Nephron (organoid): ENCODE data around the gene MEX3A.
A peak's percentile ranks its signal among the peaks of the same experiment; 100 is the strongest.
"Not testable (repeated sequence)": the region's sequence is repeated elsewhere in the genome, so short reads cannot be mapped to it uniquely, and the experiment has no call there.

Experiments used
- H3K27ac Mint-ChIP-seq, 3 experiments: 2 replicates each; pipeline ENCODE4 v1.8.0; 2020; ENCODE audit warnings: mixed read lengths in 3 of 3, mild to moderate bottlenecking in 2 of 3, moderate library complexity in 1 of 3
- H3K27me3 Mint-ChIP-seq: 2 replicates; pipeline ENCODE4 v1.8.0; 2021; ENCODE audit warnings: low read depth, mild to moderate bottlenecking, moderate library complexity, mixed read lengths
- H3K36me3 Mint-ChIP-seq: 2 replicates; pipeline ENCODE4 v1.8.0; 2020; ENCODE audit warnings: low read depth, mixed read lengths
- H3K4me1 Mint-ChIP-seq: 2 replicates; pipeline ENCODE4 v1.8.0; 2020; ENCODE audit warnings: mixed read lengths
- H3K4me3 Mint-ChIP-seq, 3 experiments: 2 replicates each; pipeline ENCODE4 v1.8.0; 2020; ENCODE audit warnings: mild to moderate bottlenecking in 3 of 3, mixed read lengths in 3 of 3, moderate library complexity in 2 of 3
- H3K9me3 Mint-ChIP-seq: 2 replicates; pipeline ENCODE4 v1.8.0; 2020; ENCODE audit warnings: mixed read lengths
- TF ChIP-seq, protein P1 (sequence below), 3 experiments: fragments of 200-600 bp; sonication (generic); IDR thresholded peaks; one replicate each; pipeline ENCODE4 v1.5.0; 2021; ENCODE audit warnings: antibody characterized with exemption in 3 of 3; ENCODE audit not compliant: unreplicated experiment in 3 of 3

The MEX3A gene

DNA sequence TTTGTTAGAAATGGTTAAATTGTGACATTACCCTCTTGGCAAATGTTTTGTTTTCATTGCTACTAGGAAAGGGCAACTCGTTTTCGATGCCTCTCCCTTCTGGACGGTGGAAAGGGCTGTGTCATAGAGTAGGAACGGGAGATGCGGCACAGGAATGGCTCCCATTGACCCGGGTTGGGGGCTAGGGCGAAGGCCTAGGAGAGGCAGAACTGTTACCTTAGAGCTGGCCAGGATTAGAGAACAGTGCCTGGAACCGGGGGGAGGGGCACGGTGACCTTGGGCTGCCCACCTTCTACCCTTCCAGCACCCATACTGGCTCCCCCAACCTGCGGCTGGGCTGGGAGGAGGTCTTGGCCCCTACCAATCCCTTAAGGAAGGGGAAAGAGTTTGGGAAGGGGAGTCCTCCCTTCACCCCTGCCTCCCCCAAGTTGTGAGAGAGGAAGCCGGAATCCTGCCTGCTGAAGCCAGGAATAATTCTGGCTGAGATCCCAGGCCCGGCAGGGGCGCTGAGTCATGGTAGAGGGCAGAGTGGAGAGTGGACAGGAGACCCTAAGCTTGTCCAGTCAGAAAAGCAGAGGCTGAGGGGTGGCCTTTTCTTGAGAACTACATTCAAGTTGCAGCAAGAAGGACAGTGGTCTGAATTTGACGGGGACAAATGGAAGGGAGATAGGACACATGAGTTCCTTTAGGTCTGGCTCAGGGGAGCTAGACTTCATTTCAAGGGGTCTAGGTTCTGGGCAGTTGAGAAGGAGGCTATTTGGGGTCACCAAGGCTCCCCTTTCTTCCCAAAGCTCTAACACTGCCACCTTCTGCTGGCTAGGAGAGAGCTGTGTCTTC, 40.5 kb upstream of the MEX3A start:
- H3K27ac Mint-ChIP-seq = peak overlapping the region; percentile 91 to 97 (median 95)
- H3K36me3 Mint-ChIP-seq = peaks cover 5% of the 10 kb centered on the region
- no peaks in the 10 kb centered on the region for H3K9me3 Mint-ChIP-seq
- peaks cover 82% of the 10 kb centered on the region for H3K4me1 Mint-ChIP-seq
- peak overlapping the region; percentile 1 to 79 (median 45) for H3K4me3 Mint-ChIP-seq
- no peaks in the 10 kb centered on the region for H3K27me3 Mint-ChIP-seq
- TF ChIP-seq, protein P1, sequence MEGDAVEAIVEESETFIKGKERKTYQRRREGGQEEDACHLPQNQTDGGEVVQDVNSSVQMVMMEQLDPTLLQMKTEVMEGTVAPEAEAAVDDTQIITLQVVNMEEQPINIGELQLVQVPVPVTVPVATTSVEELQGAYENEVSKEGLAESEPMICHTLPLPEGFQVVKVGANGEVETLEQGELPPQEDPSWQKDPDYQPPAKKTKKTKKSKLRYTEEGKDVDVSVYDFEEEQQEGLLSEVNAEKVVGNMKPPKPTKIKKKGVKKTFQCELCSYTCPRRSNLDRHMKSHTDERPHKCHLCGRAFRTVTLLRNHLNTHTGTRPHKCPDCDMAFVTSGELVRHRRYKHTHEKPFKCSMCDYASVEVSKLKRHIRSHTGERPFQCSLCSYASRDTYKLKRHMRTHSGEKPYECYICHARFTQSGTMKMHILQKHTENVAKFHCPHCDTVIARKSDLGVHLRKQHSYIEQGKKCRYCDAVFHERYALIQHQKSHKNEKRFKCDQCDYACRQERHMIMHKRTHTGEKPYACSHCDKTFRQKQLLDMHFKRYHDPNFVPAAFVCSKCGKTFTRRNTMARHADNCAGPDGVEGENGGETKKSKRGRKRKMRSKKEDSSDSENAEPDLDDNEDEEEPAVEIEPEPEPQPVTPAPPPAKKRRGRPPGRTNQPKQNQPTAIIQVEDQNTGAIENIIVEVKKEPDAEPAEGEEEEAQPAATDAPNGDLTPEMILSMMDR (IDR thresholded peaks at IDR 0.05; ENCODE audit: unreplicated experiment in 3 of 3) = no peak

DNA sequence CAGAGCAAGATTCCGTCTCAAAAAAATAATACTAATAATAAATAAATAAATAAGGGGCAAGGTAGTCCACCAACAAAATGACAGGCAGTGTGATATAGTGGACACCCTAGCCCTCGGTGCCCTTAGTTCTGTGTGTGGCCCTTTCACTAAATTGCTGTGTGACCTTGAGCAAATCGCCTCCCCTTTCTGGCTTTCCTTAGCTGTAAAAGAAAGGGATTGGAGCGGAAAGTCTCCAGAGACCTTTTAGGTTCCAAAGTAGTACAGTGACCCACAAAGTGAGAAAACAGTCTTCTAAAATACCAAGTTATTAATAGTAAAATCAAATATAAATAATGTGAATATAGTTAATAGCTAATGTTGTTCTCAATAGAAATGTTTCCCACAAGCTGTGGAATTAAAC, 39.8 kb upstream of the MEX3A start:
- Mint-ChIP-seq H3K27ac (peak overlapping the region; percentile 91 to 97 (median 95)), H3K36me3 (peaks cover 5% of the 10 kb centered on the region), H3K27me3 (no peaks in the 10 kb centered on the region), H3K9me3 (no peaks in the 10 kb centered on the region), H3K4me3 (peak overlapping the region in 2 of 3 experiments; percentile 45 to 79), H3K4me1 (peaks cover 76% of the 10 kb centered on the region)
- TF ChIP-seq, protein P1 (IDR thresholded peaks at IDR 0.05; ENCODE audit: unreplicated experiment in 3 of 3) = no peak

GRCh38 chr1:156121457-156121856, 39.2 kb upstream of the MEX3A start:
- H3K4me1 Mint-ChIP-seq = peaks cover 71% of the 10 kb centered on the region

GRCh38 chr1:156121005-156121404, 38.7 kb upstream of the MEX3A start:
- H3K27me3 Mint-ChIP-seq, H3K9me3 Mint-ChIP-seq, H3K36me3 Mint-ChIP-seq: not testable (repeated sequence)
- Mint-ChIP-seq H3K27ac (peak overlapping the region; percentile 86 to 95 (median 94)), H3K4me3 (peak overlapping the region in 2 of 3 experiments; percentile 55 to 79), H3K4me1 (peaks cover 71% of the 10 kb centered on the region)

More at GRCh38 chr1:156121457-156121856, 39.2 kb upstream of the MEX3A start:
- Mint-ChIP-seq H3K4me3 (peak overlapping the region; percentile 9 to 79 (median 55)), H3K9me3 (no peaks in the 10 kb centered on the region), H3K27me3 (no peaks in the 10 kb centered on the region), H3K36me3 (peaks cover 5% of the 10 kb centered on the region), H3K27ac (peak overlapping the region; percentile 86 to 95 (median 94))
- TF ChIP-seq, protein P1 (IDR thresholded peaks at IDR 0.05; ENCODE audit: unreplicated experiment in 3 of 3) = no peak

DNA sequence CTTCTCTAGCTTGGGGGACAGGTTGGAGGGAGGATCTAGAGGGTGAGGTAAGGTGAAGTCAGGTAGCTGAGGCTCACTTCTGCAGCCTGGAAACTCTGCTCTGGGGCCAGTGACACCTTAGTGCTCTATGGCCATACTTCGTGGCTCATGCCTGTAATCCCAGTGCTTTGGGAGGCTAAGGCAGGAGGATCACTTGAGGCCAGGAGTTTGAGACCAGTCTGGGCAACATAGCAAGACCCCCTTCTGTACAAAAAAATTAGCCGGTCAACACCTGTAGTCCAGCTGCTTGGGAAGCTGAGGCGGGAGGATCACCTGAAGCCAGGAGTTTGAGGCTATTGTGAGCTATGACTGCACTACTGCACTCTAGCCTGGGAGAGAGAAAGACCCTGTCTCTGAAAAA, 38.1 kb upstream of the MEX3A start:
- Mint-ChIP-seq H3K36me3 (peaks cover 5% of the 10 kb centered on the region), H3K4me3 (peak overlapping the region in 2 of 3 experiments; percentile 43 to 79), H3K27ac (peak overlapping the region; percentile 86 to 96 (median 95)), H3K9me3 (no peaks in the 10 kb centered on the region), H3K4me1 (peaks cover 72% of the 10 kb centered on the region), H3K27me3 (peaks cover 5% of the 10 kb centered on the region)
- TF ChIP-seq, protein P1 (IDR thresholded peaks at IDR 0.05; ENCODE audit: unreplicated experiment in 3 of 3) = no peak

- H3K27me3 Mint-ChIP-seq = peaks cover 6% of the 10 kb centered on the region
- peaks cover 5% of the 10 kb centered on the region for H3K36me3 Mint-ChIP-seq
- H3K4me1 Mint-ChIP-seq = peaks cover 67% of the 10 kb centered on the region
- TF ChIP-seq, protein P1 (IDR thresholded peaks at IDR 0.05; ENCODE audit: unreplicated experiment in 3 of 3) = no peak
- H3K9me3 Mint-ChIP-seq = no peaks in the 10 kb centered on the region
- H3K4me3 Mint-ChIP-seq = peak overlapping the region; percentile 31 to 79 (median 43)
- H3K27ac Mint-ChIP-seq = peak overlapping the region; percentile 84 to 96 (median 95)
Observed at GRCh38 chr1:156119503-156120209, 37.4 kb upstream of the MEX3A start.
